H9 (cell line): ENCODE results near the gene SYTL5. TPM values are rescaled to one million over a fixed set of nuclear protein-coding genes. Genes with fewer than 3 reads are reported as not detected.

ENCODE experiments used
- DNase-seq: peaks from one replicate; pipeline ENCODE4 v3.0.0-alpha.2; 2017
- H2AFZ ChIP-seq: one replicate; pipeline ENCODE4 v1.6.1; 2013; ENCODE audit warnings: mild to moderate bottlenecking, low read length, control low read depth, moderate library complexity
- H2AK5ac ChIP-seq: 2 replicates; pipeline ENCODE4 v1.6.1; 2013; ENCODE audit warnings: low read length, control low read depth, mixed read lengths; ENCODE audit not compliant: insufficient read length
- H2BK120ac ChIP-seq: one replicate; pipeline ENCODE4 v1.6.1; 2013; ENCODE audit warnings: low read depth, mild to moderate bottlenecking, low read length, control low read depth, inconsistent platforms; ENCODE audit not compliant: poor library complexity, severe bottlenecking
- H2BK12ac ChIP-seq: 2 replicates; pipeline ENCODE4 v1.6.1; 2013; ENCODE audit warnings: low read length, control low read depth, mixed read lengths, low read depth; ENCODE audit not compliant: insufficient read length
- H2BK15ac ChIP-seq: 2 replicates; pipeline ENCODE4 v1.6.1; 2013; ENCODE audit warnings: low read depth, low read length, control low read depth
- H2BK20ac ChIP-seq: one replicate; pipeline ENCODE4 v1.6.1; 2013; ENCODE audit warnings: low read depth, mild to moderate bottlenecking, low read length, control low read depth, inconsistent platforms; ENCODE audit not compliant: poor library complexity, severe bottlenecking
- H2BK5ac ChIP-seq: 2 replicates; pipeline ENCODE4 v1.6.1; 2013; ENCODE audit warnings: low read length, control low read depth, mixed read lengths; ENCODE audit not compliant: insufficient read length
- H3K14ac ChIP-seq: 2 replicates; pipeline ENCODE4 v1.6.1; 2013; ENCODE audit warnings: low read length, control low read depth; ENCODE audit not compliant: insufficient read depth
- H3K18ac ChIP-seq: 2 replicates; pipeline ENCODE4 v1.6.1; 2013; ENCODE audit warnings: low read depth, mild to moderate bottlenecking, mixed read lengths, low read length, control low read depth; ENCODE audit not compliant: insufficient read length
- H3K23ac ChIP-seq: 2 replicates; pipeline ENCODE4 v1.6.1; 2013; ENCODE audit warnings: low read length, control low read depth, mixed read lengths, low read depth; ENCODE audit not compliant: insufficient read length
- H3K23me2 ChIP-seq: 2 replicates; pipeline ENCODE4 v1.6.1; 2013; ENCODE audit warnings: low read depth, mild to moderate bottlenecking, mixed read lengths, low read length, control low read depth; ENCODE audit not compliant: insufficient read length, poor library complexity, severe bottlenecking
- H3K27ac ChIP-seq: 2 replicates; pipeline ENCODE4 v1.5.1; 2013; ENCODE audit warnings: low read length, control low read depth, mixed read lengths, low read depth; ENCODE audit not compliant: insufficient read length
- H3K27me3 ChIP-seq: 2 replicates; pipeline ENCODE4 v1.6.1; 2013; ENCODE audit warnings: low read length, control low read depth, inconsistent platforms; ENCODE audit not compliant: insufficient read depth
- H3K4ac ChIP-seq: 2 replicates; pipeline ENCODE4 v1.6.1; 2013; ENCODE audit warnings: low read depth, mild to moderate bottlenecking, control low read depth, inconsistent platforms, low read length, moderate library complexity
- H3K4me1 ChIP-seq: 2 replicates; pipeline ENCODE4 v1.6.1; 2013; ENCODE audit warnings: low read length, control low read depth, inconsistent platforms; ENCODE audit not compliant: insufficient read depth
- H3K4me2 ChIP-seq: 2 replicates; pipeline ENCODE4 v1.6.1; 2013; ENCODE audit warnings: low read length, control low read depth, mixed read lengths; ENCODE audit not compliant: insufficient read length, insufficient read depth
- H3K56ac ChIP-seq: 2 replicates; pipeline ENCODE4 v1.6.1; 2013; ENCODE audit warnings: low read depth, mild to moderate bottlenecking, mixed read lengths, low read length, control low read depth; ENCODE audit not compliant: insufficient read length
- H3K79me1 ChIP-seq: 2 replicates; pipeline ENCODE4 v1.6.1; 2013; ENCODE audit warnings: low read depth, mild to moderate bottlenecking, moderate library complexity, low read length, control low read depth, inconsistent platforms; ENCODE audit not compliant: insufficient read depth, poor library complexity, severe bottlenecking
- H3K79me2 ChIP-seq: 2 replicates; pipeline ENCODE4 v1.6.1; 2013; ENCODE audit warnings: low read length, control low read depth, inconsistent platforms; ENCODE audit not compliant: insufficient read depth
- H3K9ac ChIP-seq: 2 replicates; pipeline ENCODE4 v1.6.1; 2013; ENCODE audit warnings: low read length, control low read depth, mixed read lengths; ENCODE audit not compliant: insufficient read length; ENCODE audit errors: extremely low read depth
- H3K9me3 ChIP-seq: one replicate; pipeline ENCODE4 v1.6.1; 2013; ENCODE audit warnings: low read depth, low read length, inconsistent platforms; ENCODE audit not compliant: control insufficient read depth
- H3T11ph ChIP-seq: one replicate; pipeline ENCODE4 v1.6.1; 2013; ENCODE audit warnings: mild to moderate bottlenecking, low read length, control low read depth, inconsistent platforms
- H4K20me1 ChIP-seq: one replicate; pipeline ENCODE4 v1.6.1; 2013; ENCODE audit not compliant: control insufficient read depth, insufficient read length, insufficient read depth
- H4K5ac ChIP-seq: 2 replicates; pipeline ENCODE4 v1.6.1; 2013; ENCODE audit warnings: low read depth, mild to moderate bottlenecking, mixed read lengths, low read length, control low read depth; ENCODE audit not compliant: insufficient read length
- H4K8ac ChIP-seq: replicated peaks from 2 replicates; pipeline ENCODE4 v1.6.1; 2013; ENCODE audit warnings: low read length, control low read depth, mixed read lengths, low read depth; ENCODE audit not compliant: insufficient read length
- H4K91ac ChIP-seq: 2 replicates; pipeline ENCODE4 v1.6.1; 2013; ENCODE audit warnings: low read depth, mild to moderate bottlenecking, moderate library complexity, mixed read lengths, low read length, control low read depth; ENCODE audit not compliant: insufficient read length
- H3K27ac Mint-ChIP-seq, 3 experiments: 2 replicates in 2 of 3; 3 replicates in 1 of 3; pipeline ENCODE4 v1.8.0; 2020 to 2021; ENCODE audit warnings: mixed read lengths in 3 of 3, mild to moderate bottlenecking in 1 of 3, moderate library complexity in 1 of 3
- H3K27me3 Mint-ChIP-seq: 2 replicates; pipeline ENCODE4 v1.8.0; 2021; ENCODE audit warnings: low read depth, mild to moderate bottlenecking, moderate library complexity, mixed read lengths
- H3K36me3 Mint-ChIP-seq, 3 experiments: 2 replicates in 2 of 3; 3 replicates in 1 of 3; pipeline ENCODE4 v1.8.0; 2020 to 2021; ENCODE audit warnings: low read depth in 3 of 3, mixed read lengths in 3 of 3; ENCODE audit not compliant: insufficient read depth in 1 of 3
- H3K4me1 Mint-ChIP-seq, 2 experiments: 2 replicates each; pipeline ENCODE4 v1.8.0; 2020; ENCODE audit warnings: mixed read lengths in 2 of 2
- H3K4me3 Mint-ChIP-seq, 2 experiments: 2 replicates in 1 of 2; 3 replicates in 1 of 2; pipeline ENCODE4 v1.8.0; 2020 to 2021; ENCODE audit warnings: mild to moderate bottlenecking in 2 of 2, mixed read lengths in 2 of 2, moderate library complexity in 1 of 2
- H3K9me3 Mint-ChIP-seq, 2 experiments: 2 replicates in 1 of 2; 3 replicates in 1 of 2; pipeline ENCODE4 v1.8.0; 2020; ENCODE audit warnings: mild to moderate bottlenecking in 2 of 2, mixed read lengths in 2 of 2, moderate library complexity in 1 of 2
- WGBS: extraction: QIAGEN DNeasy Blood & Tissue Kit; methylation state at CpG from one replicate; pipeline ENCODE4 v1.1.7; 2013; ENCODE audit warnings: missing lambda C conversion rate, low lambda C conversion rate, mixed read lengths; ENCODE audit not compliant: insufficient read length; ENCODE audit errors: extremely low coverage; 5-methylcytosine and 5-hydroxymethylcytosine counted together
- total RNA-seq: library from RNA; stranded (reverse); gene quantifications from 2 replicates; pipeline ENCODE4 v1.2.1, GENCODE V29; 2021
- TF ChIP-seq, protein P1 (sequence below): fragments of 200-600 bp; sonication (generic); conservative IDR thresholded peaks from 3 replicates; pipeline ENCODE4 v1.8.0; 2021; ENCODE audit warnings: antibody characterized with exemption, mild to moderate bottlenecking

Gene SYTL5
- total RNA-seq, 1 experiment from 2014 or later: 0.15 TPM

DNA sequence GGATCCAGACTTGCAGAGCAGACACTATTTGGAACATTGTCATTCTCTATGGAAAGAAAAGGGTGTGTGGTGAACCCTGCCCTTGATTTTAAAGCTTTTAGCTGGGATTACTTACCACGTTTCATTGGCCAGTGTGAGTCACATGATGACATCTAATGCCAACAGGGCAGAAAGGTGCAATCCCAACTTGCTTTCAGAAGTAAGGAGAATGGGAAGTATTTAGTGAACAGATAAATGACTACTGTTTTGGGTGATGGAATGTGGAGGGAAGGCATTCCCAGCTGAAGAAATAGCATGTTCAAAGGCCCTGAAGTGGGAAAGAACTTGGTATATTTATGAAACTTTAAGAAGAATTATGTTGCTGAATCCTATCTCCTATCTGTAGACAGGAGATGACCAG is 44.5 kb downstream of the SYTL5 start:
- H3K36me3 Mint-ChIP-seq: peaks cover 0 to 4% (median 3%) of the 10 kb centered on the region in 3 experiments; a peak in 4 of 7 replicates
- no CpG with 5 or more reads among the region's 1 CpG for whole genome bisulfite sequencing
- no peak overlapping the region for H3K18ac ChIP-seq

More for the DNA sequence above, 44.5 kb downstream of the SYTL5 start:
- Histone ChIP-seq H3K23ac (no peak overlapping the region), H4K8ac (no peak overlapping the region), H3K4me1 (no peaks in the 10 kb centered on the region), H3K4ac (no peak overlapping the region), H3K79me2 (no peaks in the 10 kb centered on the region), H3K14ac (no peak overlapping the region), H3K4me2 (no peak overlapping the region), H3K9me3 (no peaks in the 10 kb centered on the region), H3T11ph (no peak overlapping the region), H2BK5ac (no peak overlapping the region), H2BK120ac (no peak overlapping the region), H4K91ac (no peak overlapping the region), H3K56ac (no peak overlapping the region), H3K27me3 (no peaks in the 10 kb centered on the region), H3K79me1 (no peaks in the 10 kb centered on the region), H2BK12ac (no peak overlapping the region), H2AK5ac (no peak overlapping the region), H3K27ac (no peak overlapping the region), H4K5ac (no peak overlapping the region), H2BK15ac (no peak overlapping the region), H3K9ac (no peak overlapping the region), H2BK20ac (no peak overlapping the region), H2AFZ (no peak overlapping the region), H4K20me1 (no peaks in the 10 kb centered on the region), H3K23me2 (no peaks in the 10 kb centered on the region)
- Mint-ChIP-seq H3K4me1 (peaks cover 0 to 3% of the 10 kb centered on the region in 2 experiments; a peak in 1 of 4 replicates), H3K27me3 (no peaks in the 10 kb centered on the region), H3K27ac (no peak overlapping the region), H3K4me3 (no peak overlapping the region), H3K9me3 (peaks cover 54 to 63% of the 10 kb centered on the region in 2 experiments)
- DNase-seq: no peak
- TF ChIP-seq, protein P1, sequence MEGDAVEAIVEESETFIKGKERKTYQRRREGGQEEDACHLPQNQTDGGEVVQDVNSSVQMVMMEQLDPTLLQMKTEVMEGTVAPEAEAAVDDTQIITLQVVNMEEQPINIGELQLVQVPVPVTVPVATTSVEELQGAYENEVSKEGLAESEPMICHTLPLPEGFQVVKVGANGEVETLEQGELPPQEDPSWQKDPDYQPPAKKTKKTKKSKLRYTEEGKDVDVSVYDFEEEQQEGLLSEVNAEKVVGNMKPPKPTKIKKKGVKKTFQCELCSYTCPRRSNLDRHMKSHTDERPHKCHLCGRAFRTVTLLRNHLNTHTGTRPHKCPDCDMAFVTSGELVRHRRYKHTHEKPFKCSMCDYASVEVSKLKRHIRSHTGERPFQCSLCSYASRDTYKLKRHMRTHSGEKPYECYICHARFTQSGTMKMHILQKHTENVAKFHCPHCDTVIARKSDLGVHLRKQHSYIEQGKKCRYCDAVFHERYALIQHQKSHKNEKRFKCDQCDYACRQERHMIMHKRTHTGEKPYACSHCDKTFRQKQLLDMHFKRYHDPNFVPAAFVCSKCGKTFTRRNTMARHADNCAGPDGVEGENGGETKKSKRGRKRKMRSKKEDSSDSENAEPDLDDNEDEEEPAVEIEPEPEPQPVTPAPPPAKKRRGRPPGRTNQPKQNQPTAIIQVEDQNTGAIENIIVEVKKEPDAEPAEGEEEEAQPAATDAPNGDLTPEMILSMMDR: no peak
